ENCODE measurements around the gene PNMA1.

GRCh38 chr14:73695997-73696396 is 18.2 kb downstream of the PNMA1 start:
- no peak for TF ChIP-seq GATA3 (IDR thresholded peaks at IDR 0.05; ENCODE audit: low read depth, low read length)
- TF ChIP-seq GATA2 (IDR thresholded peaks at IDR 0.05; ENCODE audit: low read depth, low read length) = no peak
